Neuronal stem cell (in vitro differentiated cells): ENCODE results near the gene ATP9B.

Source experiments
- DNase-seq: peaks from one replicate; pipeline ENCODE4 v3.0.0-alpha.2; 2013; ENCODE audit warnings: low spot score
- H2AFZ ChIP-seq: one replicate; pipeline ENCODE4 v1.6.1; 2013; ENCODE audit warnings: mild to moderate bottlenecking, low read length, inconsistent platforms
- H2AK5ac ChIP-seq: 2 replicates; pipeline ENCODE4 v1.6.1; 2013; ENCODE audit warnings: low read depth, mild to moderate bottlenecking, inconsistent platforms, low read length, moderate library complexity, mixed read lengths
- H2BK120ac ChIP-seq: 2 replicates; pipeline ENCODE4 v1.6.1; 2013; ENCODE audit warnings: low read depth, mild to moderate bottlenecking, inconsistent platforms, low read length, moderate library complexity, mixed read lengths
- H2BK12ac ChIP-seq: one replicate; pipeline ENCODE4 v1.6.1; 2013; ENCODE audit warnings: low read length, inconsistent platforms
- H2BK15ac ChIP-seq: 2 replicates; pipeline ENCODE4 v1.6.1; 2013; ENCODE audit warnings: mild to moderate bottlenecking, low read length, inconsistent platforms, mixed read lengths
- H2BK5ac ChIP-seq: one replicate; pipeline ENCODE4 v1.6.1; 2013; ENCODE audit warnings: inconsistent platforms, mild to moderate bottlenecking, low read length, moderate library complexity
- H3K14ac ChIP-seq: one replicate; pipeline ENCODE4 v1.6.1; 2013; ENCODE audit warnings: low read length, inconsistent platforms
- H3K18ac ChIP-seq: 2 replicates; pipeline ENCODE4 v1.6.1; 2013; ENCODE audit warnings: low read length, inconsistent platforms
- H3K23ac ChIP-seq: 2 replicates; pipeline ENCODE4 v1.6.1; 2013; ENCODE audit warnings: low read depth, mild to moderate bottlenecking, mixed read lengths, low read length, inconsistent platforms; ENCODE audit not compliant: poor library complexity
- H3K27ac ChIP-seq: replicated peaks from 3 replicates; pipeline ENCODE4 v1.5.1; 2013; ENCODE audit warnings: low read length, inconsistent platforms
- H3K27me3 ChIP-seq, 3 experiments: 2 replicates each; pipeline ENCODE4 v1.6.1; 2013; ENCODE audit warnings: low read length in 3 of 3, mild to moderate bottlenecking in 2 of 3, inconsistent platforms in 1 of 3, low read depth in 1 of 3, mixed read lengths in 1 of 3, moderate library complexity in 1 of 3; ENCODE audit not compliant: control insufficient read depth in 3 of 3, insufficient read depth in 3 of 3
- H3K36me3 ChIP-seq, 2 donors: replicated peaks in 1 of 2; 2 replicates each; pipeline ENCODE4 v1.6.1; 2013; ENCODE audit warnings: low read length in 2 of 2; ENCODE audit not compliant: control insufficient read depth in 2 of 2, insufficient read depth in 2 of 2
- H3K4ac ChIP-seq: 2 replicates; pipeline ENCODE4 v1.6.1; 2013; ENCODE audit warnings: inconsistent platforms, mild to moderate bottlenecking, low read length, moderate library complexity
- H3K4me1 ChIP-seq, 2 donors: 1 replicate in 1 of 2; 2 replicates in 1 of 2; pipeline ENCODE4 v1.6.1; 2013; ENCODE audit warnings: low read length in 2 of 2, low read depth in 1 of 2; ENCODE audit not compliant: control insufficient read depth in 2 of 2, insufficient read depth in 1 of 2
- H3K4me2 ChIP-seq: one replicate; pipeline ENCODE4 v1.6.1; 2013; ENCODE audit warnings: mild to moderate bottlenecking, low read length, inconsistent platforms; ENCODE audit not compliant: insufficient read depth, poor library complexity, severe bottlenecking
- H3K4me3 ChIP-seq, 2 donors: 2 replicates each; pipeline ENCODE4 v1.5.1; 2013; ENCODE audit warnings: low read length in 2 of 2, mild to moderate bottlenecking in 2 of 2, inconsistent platforms in 1 of 2, moderate library complexity in 1 of 2
- H3K79me1 ChIP-seq: one replicate; pipeline ENCODE4 v1.6.1; 2013; ENCODE audit warnings: low read depth, mild to moderate bottlenecking, inconsistent platforms, low read length, moderate library complexity
- H3K9ac ChIP-seq: one replicate; pipeline ENCODE4 v1.6.1; 2013; ENCODE audit warnings: mild to moderate bottlenecking, low read depth, low read length, inconsistent platforms; ENCODE audit not compliant: poor library complexity
- H3K9me3 ChIP-seq, 2 donors: replicated peaks in 1 of 2; 2 replicates each; pipeline versions ENCODE3 to v1.6.1; 2013; ENCODE audit warnings: low read length in 2 of 2, mild to moderate bottlenecking in 2 of 2, inconsistent platforms in 1 of 2, low read depth in 1 of 2, mixed read lengths in 1 of 2, moderate library complexity in 1 of 2; ENCODE audit not compliant: control insufficient read depth in 2 of 2, insufficient read depth in 1 of 2
- H4K8ac ChIP-seq: one replicate; pipeline ENCODE4 v1.6.1; 2013; ENCODE audit warnings: low read depth, mild to moderate bottlenecking, inconsistent platforms, low read length, moderate library complexity
- H4K91ac ChIP-seq: one replicate; pipeline ENCODE4 v1.6.1; 2013; ENCODE audit warnings: low read length, low read depth, mild to moderate bottlenecking, inconsistent platforms; ENCODE audit not compliant: poor library complexity
- WGBS, 2 donors: extraction: QIAGEN DNeasy Blood & Tissue Kit; methylation state at CpG; one replicate each; pipeline ENCODE4 v1.1.7; 2013; ENCODE audit warnings: missing lambda C conversion rate in 2 of 2, mixed read lengths in 1 of 2; ENCODE audit not compliant: insufficient read length in 2 of 2, insufficient replicate concordance in 1 of 2; ENCODE audit errors: extremely low coverage in 2 of 2; 5-methylcytosine and 5-hydroxymethylcytosine counted together

ATP9B gene

GRCh38 chr18:79402977-79403722 is 334.0 kb downstream of the ATP9B start:
- no peak overlapping the region for H2BK12ac ChIP-seq
- no peak overlapping the region for H3K4ac ChIP-seq
- H4K8ac ChIP-seq: no peak overlapping the region
- no peak overlapping the region for H2BK5ac ChIP-seq
- DNase-seq: no peak
- H3K27me3 ChIP-seq: peaks cover 14 to 51% (median 17%) of the 10 kb centered on the region in 3 experiments
- no peak overlapping the region for H2BK120ac ChIP-seq
- H3K23ac ChIP-seq: no peak overlapping the region
- H3K18ac ChIP-seq: peak overlapping the region; percentile 64
- H3K9me3 ChIP-seq: no peaks in the 10 kb centered on the region
- H3K9ac ChIP-seq: peak overlapping the region; percentile 44
- H3K4me2 ChIP-seq: no peak overlapping the region
- no peak overlapping the region for H3K27ac ChIP-seq
- peaks cover 2% of the 10 kb centered on the region for H3K79me1 ChIP-seq
- no peaks in the 10 kb centered on the region for H3K36me3 ChIP-seq
- peak overlapping the region; percentile 56 for H2AK5ac ChIP-seq
- no peak overlapping the region for H3K4me3 ChIP-seq
- H2BK15ac ChIP-seq: no peak overlapping the region
- no peak overlapping the region for H3K14ac ChIP-seq
- H4K91ac ChIP-seq: no peak overlapping the region
- H3K4me1 ChIP-seq: peaks cover 4 to 9% of the 10 kb centered on the region in 2 donors
- peak overlapping the region; percentile 59 for H2AFZ ChIP-seq
- WGBS, 2 donors: no CpG with 5 or more reads among the region's 27 CpGs

GRCh38 chr18:79403723-79404566 is 334.8 kb downstream of the ATP9B start:
- no peak overlapping the region for H3K18ac ChIP-seq
- H3K9me3 ChIP-seq: no peaks in the 10 kb centered on the region
- no peak overlapping the region for H2AFZ ChIP-seq
- no peak overlapping the region for H4K91ac ChIP-seq
- H4K8ac ChIP-seq: no peak overlapping the region
- H2BK15ac ChIP-seq: no peak overlapping the region
- no peak overlapping the region for H2BK120ac ChIP-seq
- H3K23ac ChIP-seq: no peak overlapping the region
- WGBS, 2 donors: no CpG with 5 or more reads among the region's 31 CpGs
- peaks cover 2% of the 10 kb centered on the region for H3K79me1 ChIP-seq
- no peak overlapping the region for H2BK12ac ChIP-seq
- DNase-seq: no peak
- peaks cover 4 to 9% of the 10 kb centered on the region in 2 donors for H3K4me1 ChIP-seq
- H3K4me2 ChIP-seq: no peak overlapping the region
- H3K27ac ChIP-seq: no peak overlapping the region
- no peaks in the 10 kb centered on the region for H3K36me3 ChIP-seq
- H3K27me3 ChIP-seq: peaks cover 7 to 43% (median 9%) of the 10 kb centered on the region in 3 experiments
- no peak overlapping the region for H3K4ac ChIP-seq
- no peak overlapping the region for H2BK5ac ChIP-seq
- no peak overlapping the region for H3K4me3 ChIP-seq
- H3K14ac ChIP-seq: no peak overlapping the region
- no peak overlapping the region for H2AK5ac ChIP-seq
- no peak overlapping the region for H3K9ac ChIP-seq

GRCh38 chr18:79404567-79404910 is 335.3 kb downstream of the ATP9B start:
- Histone ChIP-seq H3K18ac (no peak overlapping the region), H2AFZ (no peak overlapping the region), H3K79me1 (peaks cover 2% of the 10 kb centered on the region), H3K27ac (no peak overlapping the region), H2BK120ac (no peak overlapping the region), H3K4me1 (peaks cover 0 to 9% of the 10 kb centered on the region in 2 donors), H3K23ac (no peak overlapping the region), H3K9ac (no peak overlapping the region), H3K4ac (no peak overlapping the region), H3K36me3 (no peaks in the 10 kb centered on the region), H2AK5ac (no peak overlapping the region), H2BK15ac (no peak overlapping the region), H4K8ac (no peak overlapping the region), H3K14ac (no peak overlapping the region), H3K4me2 (no peak overlapping the region), H2BK5ac (no peak overlapping the region), H4K91ac (no peak overlapping the region), H3K4me3 (no peak overlapping the region), H3K27me3 (peaks cover 2 to 37% (median 3%) of the 10 kb centered on the region in 3 experiments), H2BK12ac (no peak overlapping the region), H3K9me3 (peaks cover 0 to 2% of the 10 kb centered on the region in 2 donors)
- no peak for DNase-seq
- WGBS, 2 donors: no CpG with 5 or more reads among the region's 12 CpGs
